HG03469 (cell line): ENCODE measurements around the gene SFTA2.

Source experiments
- ATAC-seq: cut with Tn5 transposase; IDR thresholded peaks from one replicate; pipeline ENCODE4 v1.9.1; 2021; ENCODE audit warnings: mild to moderate bottlenecking, moderate library complexity, moderate number of reproducible peaks; ENCODE audit not compliant: unreplicated experiment

SFTA2 gene

DNA sequence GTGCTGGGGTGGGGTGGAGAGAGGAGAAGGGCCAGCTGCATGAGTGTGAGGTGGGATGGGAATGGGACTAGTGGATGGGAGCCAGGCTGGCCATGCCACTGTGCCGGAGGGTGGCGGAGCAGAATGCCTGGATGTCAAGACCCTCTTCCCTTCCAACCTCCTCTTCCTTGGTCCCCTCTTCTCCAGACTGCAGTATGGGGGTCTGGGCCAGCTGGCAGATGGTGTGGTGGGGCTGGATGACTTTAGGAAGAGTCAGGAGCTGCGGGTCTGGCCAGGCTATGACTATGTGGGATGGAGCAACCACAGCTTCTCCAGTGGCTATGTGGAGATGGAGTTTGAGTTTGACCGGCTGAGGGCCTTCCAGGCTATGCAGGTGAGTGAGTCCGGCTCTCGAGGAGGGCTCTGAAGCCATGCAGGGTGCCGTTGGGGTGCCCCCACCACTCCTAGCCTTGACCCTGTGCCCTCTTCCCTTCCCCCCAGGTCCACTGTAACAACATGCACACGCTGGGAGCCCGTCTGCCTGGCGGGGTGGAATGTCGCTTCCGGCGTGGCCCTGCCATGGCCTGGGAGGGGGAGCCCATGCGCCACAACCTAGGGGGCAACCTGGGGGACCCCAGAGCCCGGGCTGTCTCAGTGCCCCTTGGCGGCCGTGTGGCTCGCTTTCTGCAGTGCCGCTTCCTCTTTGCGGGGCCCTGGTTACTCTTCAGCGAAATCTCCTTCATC, 40.0 kb downstream of the SFTA2 start:
- ATAC-seq = no peak

DNA sequence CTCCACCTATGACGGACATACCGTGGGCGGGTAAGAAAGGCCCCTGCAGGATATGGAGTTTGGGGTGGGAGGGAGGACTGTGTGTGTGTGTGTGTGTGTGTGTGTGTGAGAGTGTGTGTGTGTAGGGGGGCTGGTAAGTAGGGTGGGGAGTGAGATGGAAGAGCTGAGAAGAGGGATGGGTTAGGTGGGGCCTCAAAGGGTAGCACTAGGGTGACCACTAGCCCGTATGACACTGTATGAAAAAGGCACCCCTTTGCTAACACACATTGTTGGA, 40.6 kb downstream of the SFTA2 start:
- ATAC-seq = no peak

DNA sequence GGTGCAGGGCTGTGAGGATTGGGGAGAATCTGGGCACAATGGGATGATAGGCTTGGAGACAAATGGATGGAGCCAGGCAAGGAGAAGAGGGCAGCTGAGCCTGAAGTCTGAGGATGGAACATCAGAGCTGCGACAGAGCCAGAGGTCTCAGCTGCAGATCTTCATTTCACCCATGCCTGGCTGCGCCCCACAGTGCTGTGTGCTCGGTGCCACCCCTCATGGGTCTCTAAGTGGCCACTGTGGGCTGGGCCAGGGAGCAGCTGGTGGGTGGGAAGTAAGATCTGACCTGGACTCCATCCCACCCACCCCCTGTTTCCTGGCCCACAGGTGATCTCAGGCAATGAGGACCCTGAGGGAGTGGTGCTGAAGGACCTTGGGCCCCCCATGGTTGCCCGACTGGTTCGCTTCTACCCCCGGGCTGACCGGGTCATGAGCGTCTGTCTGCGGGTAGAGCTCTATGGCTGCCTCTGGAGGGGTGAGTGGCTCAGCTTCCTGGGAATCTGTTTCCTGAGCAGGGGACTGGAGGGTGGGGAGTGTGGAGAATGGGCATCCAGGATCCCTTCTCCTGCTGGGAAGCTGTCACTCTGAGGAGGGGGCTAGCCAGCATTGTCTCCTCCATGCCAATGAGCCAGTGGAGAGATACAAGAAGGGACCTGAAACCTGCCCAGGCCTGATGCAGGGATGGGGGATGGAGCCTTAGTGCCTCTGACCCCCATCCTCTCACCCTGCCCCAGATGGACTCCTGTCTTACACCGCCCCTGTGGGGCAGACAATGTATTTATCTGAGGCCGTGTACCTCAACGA, 41.1 kb downstream of the SFTA2 start:
- no peak for ATAC-seq

DNA sequence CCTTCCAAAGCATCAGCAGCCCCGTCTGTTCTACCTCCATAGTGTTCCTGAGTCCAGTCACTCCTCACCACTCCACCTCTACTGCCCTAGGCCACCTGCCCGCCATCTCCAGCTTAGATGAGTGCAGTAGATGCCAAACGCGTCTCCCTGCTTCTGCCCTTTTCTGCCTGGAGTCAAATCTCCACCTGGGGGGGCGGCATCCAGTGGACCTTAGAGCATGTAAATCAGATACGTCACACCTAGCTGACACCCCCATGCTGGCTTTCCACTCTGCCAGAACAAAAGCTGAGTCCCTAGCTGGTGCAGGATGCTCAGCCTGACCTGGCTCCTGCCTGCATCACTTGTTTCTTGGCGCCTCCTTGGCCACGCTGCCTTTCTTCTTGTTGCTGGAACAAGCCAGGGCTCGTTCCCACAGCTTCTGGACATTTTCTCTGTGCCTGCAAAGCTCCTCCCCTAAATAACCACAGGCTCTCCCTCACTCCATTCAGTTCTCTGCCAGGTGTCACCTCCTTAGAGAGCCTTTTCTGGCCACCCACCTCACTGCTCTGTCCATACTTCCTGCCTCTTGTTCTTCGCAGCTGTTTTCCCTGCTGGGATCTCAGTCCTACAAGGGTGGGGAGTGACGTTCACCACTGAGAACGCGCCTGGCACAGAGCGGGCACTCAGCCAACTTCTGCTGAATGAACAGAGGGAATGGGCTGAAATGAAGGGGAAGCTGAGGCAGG, 41.9 kb downstream of the SFTA2 start:
- ATAC-seq = no peak

DNA sequence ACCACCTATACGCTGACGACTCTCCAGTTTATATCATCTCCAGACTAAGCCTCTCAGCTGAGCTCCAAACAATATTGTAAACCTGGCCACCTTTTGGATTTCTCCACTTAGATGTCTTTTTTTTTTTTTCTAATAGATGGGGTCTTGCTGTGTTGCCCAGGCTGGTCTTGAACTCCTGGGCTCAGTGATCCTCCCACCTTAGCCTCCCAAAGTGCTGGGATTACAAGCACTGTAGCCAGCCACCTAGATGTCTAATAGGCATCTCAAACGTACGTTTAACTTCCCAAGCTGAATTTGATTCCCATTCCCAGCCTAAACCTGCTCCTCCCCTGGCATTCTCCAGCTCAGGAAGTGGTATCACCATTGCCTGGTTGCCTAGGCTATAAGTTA, 42.5 kb downstream of the SFTA2 start:
- no peak for ATAC-seq

DNA sequence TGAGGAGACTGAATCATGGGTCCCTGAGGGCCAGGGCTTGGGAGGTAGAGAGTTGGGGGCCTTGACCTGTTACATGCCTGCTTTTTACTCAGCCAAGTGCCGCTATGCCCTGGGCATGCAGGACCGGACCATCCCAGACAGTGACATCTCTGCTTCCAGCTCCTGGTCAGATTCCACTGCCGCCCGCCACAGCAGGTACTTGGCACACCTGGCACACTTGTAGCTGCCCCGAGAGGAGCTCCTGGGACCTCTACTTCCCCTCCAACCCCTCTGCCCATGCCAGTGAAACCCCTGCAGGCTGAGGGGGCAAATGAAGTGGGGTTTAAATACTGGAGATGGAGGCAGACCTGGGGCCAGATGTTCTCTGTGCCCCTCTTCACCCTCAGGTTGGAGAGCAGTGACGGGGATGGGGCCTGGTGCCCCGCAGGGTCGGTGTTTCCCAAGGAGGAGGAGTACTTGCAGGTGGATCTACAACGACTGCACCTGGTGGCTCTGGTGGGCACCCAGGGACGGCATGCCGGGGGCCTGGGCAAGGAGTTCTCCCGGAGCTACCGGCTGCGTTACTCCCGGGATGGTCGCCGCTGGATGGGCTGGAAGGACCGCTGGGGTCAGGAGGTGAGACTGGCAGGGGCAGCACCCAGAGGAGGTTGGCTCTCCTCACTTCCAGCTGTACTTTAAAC, 43.0 kb downstream of the SFTA2 start:
- ATAC-seq = no peak

DNA sequence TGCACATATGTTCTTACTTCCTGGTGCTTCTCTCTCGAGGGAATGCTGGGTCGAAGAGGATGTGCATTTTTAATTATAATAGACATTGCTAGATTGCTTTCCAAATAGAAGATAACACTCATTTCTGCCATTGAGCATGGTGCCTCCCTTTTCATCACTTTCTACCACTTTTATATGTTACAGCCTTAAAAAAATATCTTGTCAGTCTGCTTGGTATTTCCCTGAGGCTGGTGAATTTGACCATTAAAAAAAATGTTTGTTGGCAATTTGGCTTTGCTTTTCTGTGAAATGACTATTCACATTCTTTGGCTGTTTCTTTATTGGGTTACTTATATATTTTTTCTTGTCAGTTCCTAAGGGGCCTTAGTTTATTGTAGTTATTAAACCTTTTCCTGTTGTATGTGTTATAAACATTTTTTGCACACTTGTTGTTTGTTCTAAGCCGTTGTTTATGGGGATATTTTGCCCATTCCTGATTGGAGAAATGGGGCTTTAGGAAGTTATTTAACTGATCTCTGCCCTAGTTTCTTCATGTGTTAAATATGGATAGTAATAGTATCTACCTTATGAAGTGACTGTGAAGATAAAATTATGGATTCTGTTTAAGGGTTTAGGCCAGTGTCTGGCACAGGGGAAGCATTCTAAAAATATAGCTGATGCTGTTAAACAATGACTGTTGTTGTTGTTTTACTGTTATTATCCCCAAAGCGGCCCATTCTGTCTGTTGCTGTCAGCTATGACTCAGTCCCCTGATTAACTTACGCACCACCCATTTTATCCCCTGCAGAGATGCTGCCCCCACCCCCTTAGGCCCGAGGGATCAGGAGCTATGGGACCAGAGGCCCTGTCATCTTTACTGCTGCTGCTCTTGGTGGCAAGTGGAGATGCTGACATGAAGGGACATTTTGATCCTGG, 43.8 kb downstream of the SFTA2 start:
- no peak for ATAC-seq

DNA sequence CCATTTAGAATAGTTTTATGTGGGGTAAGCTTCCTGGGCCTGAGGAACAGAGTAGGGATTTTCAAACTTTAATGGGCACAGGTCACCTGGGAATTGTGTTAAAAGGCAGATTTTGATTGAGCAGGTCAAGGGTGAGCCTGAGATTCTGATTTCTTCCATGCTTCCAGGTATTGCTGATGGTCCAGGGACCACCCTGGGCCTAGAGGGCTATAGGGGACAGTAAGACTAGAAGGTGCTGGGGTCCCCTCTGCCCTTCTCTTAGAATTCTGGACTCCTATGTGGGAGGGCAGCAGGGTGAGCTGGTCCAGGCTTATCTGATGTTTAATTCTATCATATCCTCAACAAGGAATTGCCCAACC, 45.1 kb downstream of the SFTA2 start:
- ATAC-seq = no peak

DNA sequence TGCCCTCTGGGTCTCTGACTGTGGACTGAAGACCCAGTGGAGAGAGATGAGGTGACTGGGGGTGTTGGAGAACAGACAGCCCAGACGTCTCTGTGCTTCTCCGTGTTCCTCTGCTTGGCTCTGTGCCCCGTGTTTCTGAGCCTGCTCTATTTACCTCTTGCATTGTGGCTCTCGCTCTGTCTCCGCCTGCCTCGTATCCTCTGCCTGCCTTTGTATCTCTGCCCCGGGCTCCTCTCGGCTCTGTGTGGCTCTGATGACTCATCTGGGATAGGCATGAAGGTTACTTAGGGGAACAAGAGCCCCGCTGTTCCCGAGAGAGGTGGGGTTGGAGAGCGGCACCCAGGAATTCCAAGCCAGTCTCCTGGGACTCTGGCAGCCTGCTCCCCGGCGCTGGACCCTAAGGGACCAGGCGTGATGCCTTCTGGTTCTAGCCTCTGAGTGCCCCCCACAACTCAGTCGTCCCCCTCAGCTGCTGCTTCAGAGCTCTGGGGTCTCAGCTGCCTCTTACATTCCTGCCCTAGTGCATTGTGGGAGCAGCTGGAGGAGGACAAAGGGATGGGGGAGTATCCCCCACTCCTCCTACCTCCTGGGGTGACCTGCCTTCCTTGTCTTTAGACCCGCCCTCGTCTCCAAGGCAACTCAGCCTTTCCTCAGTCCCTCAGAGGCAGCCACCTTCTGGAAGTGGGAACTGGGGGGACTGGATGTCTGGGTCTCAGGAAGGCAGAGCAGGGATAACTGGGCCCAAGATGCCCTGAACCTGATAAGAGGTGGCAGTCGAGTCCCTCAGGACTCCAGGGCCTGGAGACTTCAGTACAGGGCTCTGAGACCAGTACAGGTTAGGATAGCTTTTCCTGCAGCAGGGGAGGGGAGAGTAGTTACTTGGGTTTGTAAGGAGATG, 45.7 kb downstream of the SFTA2 start:
- no peak for ATAC-seq

DNA sequence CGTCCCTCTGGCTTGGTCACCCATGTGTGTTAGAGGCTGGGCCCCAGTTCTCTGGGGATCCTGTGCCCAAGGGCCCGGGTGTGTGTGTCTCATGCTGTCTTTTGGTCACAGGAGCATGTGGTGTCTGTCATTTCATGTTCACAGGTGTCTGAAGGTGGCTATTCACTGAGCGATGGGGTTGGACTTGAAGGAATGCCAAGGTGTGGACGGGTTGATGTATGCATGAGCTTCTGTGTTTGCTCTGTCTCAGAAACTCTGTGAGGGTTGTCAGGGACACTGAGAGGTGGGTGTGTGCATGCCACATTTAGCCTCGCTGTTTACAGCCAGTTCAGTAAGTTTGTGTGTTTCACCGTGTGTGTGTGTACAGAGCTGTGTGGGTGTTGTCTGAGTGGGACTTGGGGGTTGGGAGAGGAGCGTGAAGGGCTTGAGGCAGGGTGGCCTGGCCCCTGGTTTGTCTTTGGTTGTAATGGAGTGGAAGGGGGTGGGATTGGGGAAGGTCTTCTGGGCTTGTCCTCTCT, 46.4 kb downstream of the SFTA2 start:
- no peak for ATAC-seq

DNA sequence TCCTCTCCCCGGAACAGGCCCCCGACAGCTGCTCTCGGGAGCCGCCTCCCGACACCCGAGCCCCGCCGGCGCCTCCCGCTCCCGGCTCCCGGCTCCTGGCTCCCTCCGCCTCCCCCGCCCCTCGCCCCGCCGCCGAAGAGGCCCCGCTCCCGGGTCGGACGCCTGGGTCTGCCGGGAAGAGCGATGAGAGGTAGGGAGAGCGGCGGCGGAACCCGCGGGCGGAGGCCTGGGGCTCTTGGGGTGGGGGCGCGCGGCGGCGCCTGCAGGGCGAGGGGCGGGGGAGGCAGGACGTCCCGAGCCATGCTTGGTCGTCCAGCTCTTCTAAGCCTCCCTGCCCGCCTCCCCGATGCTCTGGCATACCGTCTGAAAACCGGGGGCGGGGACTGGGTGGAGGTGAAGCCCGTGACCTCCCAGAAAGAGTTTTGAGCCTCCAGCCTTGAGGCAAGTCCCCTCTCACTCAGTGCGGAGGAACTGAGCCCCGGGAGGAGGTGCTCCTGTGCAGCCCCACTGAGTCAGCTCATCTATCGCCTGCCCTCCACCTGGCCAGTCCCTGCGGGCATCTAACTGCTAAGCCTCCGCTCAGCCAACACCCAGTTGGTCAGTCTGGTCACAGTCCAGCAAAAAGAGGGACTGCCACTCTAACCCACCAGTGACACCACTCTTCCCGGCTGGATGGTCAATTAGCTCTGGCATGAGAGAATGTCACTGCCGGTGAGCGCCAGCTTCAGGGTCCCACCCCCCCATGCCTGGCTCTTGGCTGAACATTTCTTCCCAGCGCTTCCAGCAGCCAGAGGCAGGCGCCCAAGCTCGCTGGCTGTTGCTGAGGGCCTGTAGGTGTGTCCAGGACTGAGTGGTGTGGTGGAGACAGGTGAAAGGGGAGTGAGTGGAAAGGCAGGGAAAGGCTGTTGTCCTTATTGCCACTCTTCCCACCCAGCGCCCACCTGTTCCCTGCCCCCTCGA, 47.2 kb downstream of the SFTA2 start:
- no peak for ATAC-seq

DNA sequence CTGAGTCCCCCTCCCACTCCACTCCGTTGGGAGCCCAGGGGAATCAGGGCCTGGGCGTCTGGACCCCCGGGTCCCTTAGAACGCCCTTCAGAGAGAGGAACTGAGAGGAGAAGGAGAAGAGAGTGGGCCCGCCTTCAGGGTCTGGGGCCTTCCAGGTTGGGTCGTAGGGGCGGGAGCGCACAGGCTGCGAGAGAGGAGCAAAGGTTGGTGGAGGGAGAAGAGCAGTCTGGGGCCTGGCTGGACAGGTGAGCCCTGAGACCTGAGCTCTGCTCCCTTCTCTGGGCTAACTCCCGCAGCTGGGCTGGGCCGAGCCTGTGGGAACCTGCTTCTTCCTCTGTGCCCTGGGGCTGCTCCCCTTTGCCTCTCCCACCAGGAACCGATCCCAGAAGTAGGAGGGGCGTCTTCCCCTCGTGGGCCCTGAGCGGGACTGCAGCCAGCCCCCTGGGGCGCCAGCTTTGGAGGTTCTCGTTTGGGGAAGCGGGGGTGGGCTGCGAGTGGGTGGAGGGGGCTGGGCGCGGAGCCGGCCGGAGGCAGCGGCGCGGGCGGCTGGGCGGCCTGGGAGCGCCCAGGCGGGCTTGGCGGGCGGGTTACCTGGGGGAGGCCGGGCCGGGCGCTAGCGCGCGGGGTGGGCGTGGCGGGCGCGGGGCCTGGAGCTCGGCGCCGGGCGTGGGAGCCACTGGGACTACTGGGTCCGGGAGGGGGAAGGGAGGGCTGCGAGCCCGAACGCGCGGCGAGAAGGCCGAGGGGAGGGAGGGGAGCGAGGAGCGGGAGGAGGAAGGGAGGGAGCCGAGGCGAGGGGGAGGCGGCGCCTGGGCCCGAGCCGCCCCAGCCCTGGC, 48.1 kb downstream of the SFTA2 start, which contains the start of gene DDR1:
TSS of gene DDR1 (plus strand) at position 835 of the 836 bp plus-strand sequence. CDS start 4,211 bp downstream, outside the sequence.
- no peak for ATAC-seq

DNA sequence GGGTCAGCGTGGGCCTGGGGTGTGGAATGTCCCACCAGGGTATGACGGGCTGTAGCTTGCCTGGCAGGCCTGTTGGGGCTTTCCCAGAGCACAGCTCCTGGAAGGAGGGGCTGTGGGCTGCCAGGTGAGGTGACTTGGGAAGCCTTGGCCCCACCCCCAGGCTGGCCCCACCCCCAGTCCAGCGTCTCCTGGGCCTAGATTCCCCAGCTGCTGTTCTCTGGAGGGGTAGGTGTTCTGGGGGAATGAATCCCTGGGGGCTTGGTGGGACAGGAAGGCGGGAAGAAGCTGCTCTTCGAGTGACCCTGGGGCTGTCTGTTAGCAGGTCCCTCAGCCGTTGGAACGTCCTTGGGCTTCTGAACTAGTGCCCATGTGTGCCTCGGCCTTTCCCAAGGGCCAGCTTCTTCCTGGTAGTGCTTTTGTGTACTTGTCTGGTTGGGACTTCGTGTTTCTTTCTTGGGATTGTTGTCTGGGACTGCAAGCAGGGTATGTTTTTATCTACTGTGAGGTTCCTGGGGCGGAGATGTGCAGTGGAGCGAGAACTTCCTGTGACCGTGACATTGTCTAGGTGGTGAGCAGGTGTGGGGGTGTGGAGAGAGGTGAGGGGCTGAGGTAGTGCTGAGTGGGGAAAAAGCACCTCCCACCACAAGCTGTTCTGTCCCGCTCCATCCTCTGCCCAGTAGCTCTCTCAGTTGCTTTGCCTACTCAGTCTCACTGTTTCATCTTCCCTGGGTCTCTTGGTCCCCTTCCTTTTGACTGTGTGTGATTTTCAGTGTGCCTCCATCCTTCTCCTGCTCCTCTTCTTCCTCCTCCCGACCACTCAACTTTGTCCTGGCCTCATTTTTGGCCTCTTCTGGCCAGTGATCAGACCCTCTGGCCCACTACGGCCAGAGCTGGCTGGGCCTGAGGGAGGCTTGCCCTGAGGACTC, 48.9 kb downstream of the SFTA2 start:
- no peak for ATAC-seq

DNA sequence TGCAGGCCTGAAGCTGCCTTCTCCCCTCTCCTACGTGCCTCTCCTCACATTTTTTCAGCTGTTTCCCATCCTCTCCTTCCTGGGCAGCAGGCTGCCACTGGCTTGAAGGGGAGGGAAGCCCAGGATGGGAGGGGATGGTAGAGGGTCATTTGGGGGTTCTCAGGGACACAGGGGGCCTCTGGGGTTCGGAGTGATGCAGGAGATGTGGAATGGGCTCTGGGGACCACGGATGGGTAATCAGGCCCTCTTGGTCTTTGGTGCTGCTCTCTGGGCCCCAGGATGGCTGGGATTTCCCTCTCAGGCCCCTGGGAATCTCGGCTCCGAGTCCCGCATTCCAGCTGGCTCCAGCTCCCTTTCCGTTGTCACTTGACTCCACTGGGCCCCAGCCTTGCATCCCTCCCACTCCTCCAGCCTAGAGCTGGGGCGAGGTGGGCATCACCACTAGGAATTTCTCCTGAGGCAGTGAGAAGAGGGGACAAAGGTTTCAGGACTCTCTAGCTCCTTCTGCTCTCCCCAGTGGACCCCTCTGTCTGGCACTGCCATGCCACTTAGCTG, 49.7 kb downstream of the SFTA2 start:
- no peak for ATAC-seq

DNA sequence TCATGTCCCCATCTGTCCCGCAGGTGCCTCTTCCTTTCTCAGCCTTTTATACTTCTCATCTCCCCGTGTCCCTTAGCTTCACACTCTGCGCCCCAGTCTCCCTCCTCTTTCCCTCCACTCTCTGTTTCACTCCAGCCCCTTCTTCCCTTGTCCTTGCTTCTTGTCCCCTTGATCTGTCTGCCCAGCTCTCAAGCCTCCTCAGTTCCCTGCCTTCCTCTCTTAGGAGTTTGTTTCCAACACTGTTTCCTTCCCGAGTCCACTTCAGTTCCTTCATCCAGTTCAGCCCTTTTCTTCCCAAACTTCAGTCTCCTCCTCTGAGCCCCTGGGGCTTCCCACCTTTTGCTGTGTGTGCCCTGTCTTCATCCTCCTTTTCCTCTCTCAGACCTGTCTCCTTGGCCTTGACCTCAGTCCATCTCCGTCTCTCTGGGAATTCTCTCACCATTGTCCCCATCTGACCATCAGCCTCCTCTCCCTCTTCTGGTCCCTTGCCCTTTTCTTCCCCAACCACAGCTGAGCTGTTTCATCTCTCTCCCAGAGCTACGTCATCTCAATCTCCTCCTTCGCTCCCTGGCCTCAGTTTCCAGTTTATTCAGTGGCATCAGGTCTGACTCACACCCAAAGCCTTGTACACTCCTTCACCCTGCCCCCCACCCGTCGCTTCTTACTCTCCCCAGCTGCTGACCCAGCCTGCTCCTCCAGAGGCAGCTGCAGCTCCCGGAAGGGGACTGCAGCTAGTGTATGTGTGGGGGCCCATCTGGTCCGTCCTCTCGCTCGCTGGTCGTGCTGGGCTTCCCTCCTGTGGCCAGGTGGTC, 50.4 kb downstream of the SFTA2 start:
- ATAC-seq = no peak
